ENCODE data around the gene ETV5.
"Not testable (repeated sequence)": the region's sequence is repeated elsewhere in the genome, so short reads cannot be mapped to it uniquely, and the experiment has no call there.

The ETV5 gene

DNA sequence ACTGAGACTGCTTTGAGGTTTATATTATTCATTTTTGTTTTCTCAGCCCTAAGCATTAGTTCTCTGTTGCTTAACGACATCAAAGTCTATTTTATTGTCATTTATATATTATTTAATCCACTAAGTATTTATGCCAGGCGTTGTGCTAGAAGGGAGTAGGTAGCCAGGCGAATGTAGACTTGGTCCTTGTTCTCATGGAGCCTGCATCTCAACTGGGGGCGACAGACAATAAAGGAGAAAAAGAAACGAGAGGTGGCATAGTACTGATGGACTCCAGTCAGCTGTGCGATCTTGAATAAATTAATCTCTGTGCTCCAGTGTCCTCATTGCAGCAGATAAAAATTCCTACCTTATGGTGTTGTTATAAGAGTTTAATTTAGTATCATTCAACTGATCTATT, 49.7 kb downstream of the ETV5 start:
- ATAC-seq: no peak

DNA sequence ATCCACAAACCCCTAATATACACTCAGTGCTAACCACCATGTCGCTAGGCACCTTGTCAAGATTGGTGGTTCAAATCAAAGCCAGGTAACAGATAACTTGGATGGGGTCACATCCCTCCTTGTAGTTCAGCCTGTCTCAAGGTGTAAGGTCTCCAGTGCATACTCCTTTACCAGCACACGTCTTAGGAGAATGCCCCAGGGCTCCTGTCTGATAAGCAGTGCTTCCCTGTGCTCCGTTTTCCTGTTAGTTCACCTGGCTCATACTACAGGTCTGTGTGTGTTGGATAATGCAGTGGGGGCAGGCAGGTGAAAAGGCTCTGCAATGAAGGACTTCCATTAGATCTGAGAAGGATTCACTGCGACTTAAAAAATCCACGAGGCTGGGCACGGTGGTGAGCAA, 50.7 kb downstream of the ETV5 start:
- ATAC-seq: no peak

DNA sequence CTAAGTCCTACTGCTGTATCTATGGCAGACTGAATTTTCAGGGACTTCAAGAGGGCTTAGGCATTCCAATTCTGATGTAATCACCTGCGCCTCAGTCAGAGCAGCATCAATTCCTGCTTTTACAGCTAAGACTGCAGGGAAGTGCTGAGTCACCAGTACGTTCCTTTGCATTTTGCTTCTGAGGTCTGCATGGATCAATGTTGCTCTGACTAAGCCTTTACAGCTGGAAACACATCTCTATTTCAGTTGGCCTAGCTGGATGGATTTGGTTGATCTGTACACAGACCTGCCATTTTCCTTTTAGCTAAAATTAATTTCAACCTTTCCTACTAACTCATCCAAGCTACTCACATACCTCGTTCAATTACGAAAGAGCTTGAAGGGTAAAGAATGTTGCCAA, 51.3 kb downstream of the ETV5 start:
- no peak for ATAC-seq

DNA sequence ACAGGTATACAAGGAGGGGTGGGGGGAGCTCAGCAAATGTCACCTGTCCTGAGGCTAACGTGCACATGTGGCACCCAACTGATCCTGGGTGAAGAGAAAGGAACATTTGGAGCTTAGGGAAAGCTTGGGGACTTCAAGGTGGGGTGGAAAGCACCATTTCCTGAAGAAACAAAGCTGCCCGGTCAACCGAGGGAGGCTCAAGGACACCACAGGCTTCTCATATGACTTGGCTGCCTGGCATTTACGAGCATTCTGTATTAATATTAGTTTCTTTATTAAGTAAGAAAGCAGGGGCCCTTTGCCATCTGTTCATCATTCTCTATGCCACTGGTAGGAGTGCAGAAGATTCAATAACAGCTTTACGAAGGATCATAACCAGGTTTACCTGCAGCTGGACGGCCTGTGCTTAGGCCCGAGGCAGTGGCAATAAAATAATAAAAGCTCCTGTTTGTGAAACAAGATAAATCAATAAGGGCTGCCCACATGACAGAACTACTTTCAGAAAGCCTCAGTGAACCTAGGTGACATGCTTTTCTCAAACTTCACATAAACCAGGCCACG, 54.0 kb downstream of the ETV5 start:
- ATAC-seq: no peak

DNA sequence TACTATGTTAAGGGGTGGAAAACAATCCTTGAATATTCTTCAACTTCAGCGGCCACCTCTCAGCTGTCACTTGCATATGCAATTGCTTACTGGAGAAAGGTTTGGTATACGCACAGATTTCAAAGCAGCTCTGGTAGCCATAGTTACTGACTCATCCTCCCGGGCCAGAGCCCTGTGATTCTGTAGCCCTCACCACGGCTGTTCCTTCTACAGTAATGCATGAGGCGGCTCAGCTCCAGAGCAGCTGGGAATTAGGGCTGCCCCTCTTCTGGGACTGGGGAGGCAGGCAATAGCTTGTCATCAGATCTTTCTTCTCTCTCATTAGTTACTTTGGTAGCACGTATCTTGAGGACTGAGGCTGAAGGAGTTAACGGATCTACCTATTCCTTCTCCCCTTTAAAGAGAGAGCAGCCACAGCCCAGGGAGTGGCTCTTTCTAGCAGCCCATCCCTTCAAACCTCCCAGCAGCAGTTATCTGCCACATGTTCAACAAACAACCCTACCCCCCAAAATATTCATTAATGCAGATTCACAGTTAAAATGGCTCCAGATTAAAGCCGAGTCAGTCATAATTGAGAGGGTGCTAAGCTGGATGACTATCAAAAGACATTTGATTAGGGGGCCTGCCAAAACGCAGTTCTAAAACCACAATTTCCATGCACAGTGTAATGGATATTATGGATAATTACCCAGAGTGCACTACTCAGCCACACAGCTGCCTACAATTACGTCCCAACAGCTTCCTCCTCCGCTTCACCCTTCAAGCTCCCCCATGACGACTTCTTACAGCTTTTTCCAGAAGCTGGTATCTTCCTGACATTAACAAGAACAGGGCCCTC, 54.7 kb downstream of the ETV5 start:
- ATAC-seq: no peak

DNA sequence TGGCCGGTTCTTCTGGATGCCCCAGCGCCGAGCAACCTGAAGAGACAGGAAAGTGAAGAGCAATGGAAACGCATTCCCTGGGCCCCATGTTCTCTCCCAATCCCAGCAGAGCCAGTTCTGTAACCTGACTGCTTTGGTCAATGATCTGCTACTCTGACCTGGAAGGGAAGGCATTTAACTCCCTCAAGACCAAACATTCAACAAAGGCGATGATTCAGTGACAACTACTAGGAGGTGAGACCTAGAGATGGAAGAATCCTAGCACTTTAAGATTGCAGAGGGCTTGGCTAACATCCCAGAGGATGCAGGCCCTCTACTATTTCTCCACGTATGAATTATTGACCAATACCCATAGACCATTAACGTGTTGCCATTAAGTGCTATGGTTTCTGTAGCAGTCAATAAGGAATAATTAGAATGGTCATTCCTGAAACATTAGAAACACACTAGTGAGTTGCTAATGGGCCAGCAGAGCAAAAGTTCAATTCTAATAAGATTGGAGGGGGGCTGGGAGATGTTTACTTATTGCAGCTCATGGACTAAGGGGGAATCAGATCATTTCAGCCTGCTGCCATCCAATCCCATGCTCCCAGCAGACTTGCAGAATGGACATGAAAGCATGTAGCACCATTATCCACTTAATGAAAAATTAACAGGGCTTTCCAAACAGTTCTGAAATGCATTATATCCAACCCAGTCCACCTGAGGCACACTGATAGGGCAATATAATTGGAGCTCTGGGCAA, 56.6 kb downstream of the ETV5 start:
- ATAC-seq: no peak

DNA sequence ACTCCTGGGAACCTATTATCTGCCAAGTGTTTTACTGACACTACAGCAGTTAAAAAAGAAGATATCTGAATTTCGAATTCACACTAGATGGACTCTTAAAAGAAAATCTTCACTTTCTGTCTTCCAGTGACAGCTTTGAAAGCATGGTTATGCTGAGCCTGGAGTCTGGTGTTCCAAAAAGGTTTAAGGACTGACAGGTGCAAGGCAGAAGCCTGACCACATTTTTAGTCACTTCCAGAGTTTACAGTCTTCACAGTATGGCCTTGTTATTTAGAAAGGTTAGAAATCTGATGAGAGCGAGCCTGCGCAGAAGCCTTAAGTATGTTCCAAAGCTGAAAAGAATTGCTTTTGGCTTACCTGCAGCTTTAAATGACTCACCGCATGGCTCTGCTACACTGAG, 59.9 kb downstream of the ETV5 start:
- no peak for ATAC-seq

DNA sequence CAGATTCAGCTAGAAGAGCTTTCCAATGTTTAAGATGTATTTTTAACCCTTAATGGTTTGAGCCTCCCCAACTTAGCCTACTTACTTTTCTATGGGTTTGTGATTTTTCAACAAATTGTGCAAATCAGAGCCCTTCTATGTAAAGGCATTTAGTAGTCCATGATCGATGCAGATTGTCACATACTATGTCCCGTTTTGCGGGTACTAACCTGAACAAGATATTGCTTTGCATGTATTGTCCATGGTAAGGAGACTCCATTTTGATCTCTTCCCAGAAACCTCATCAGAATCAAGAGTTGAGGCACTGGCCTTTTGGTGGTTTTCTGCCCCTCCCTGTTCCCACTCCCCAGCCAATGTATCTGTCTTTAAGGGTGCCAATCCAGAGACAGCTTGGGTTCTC, 60.8 kb downstream of the ETV5 start:
- ATAC-seq: no peak

DNA sequence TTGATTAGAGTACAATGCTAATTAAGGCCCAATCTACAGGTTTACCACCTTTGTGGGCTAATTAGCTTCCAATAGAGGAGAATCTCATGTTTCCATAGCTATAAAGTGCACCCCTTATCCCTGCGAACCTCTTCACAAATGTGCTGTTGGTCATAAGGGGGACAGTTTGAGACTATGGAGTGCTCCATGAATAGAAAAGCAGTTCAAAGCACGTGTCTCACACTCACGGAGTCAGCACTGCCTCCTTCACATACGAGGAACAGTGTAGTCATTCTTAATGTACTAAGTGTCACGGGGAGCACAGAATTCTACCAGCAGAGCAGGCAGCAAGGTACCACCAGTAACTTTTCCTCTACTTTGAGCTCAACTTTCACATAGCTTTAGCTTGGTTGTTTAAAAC, 62.1 kb downstream of the ETV5 start:
- no peak for ATAC-seq

DNA sequence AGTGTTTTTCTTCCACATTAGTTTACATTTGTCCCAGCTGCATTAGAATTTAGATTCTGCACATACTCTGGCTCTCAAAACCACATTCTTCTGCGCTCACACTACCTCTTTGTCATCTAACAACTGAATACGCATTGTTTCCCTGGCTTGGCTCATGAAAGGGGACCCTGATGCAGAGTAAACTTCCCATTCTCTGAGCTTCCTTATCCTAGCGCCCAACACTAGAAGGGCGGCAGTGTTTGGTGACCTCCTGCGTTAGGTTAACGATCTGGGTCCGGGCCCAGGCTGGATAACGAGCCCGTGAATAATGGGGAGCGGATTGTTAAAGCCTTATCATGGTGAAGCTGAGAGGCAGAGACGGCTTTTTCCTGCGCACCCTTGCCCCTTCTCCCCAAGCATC, 63.9 kb downstream of the ETV5 start:
- ATAC-seq: no peak

DNA sequence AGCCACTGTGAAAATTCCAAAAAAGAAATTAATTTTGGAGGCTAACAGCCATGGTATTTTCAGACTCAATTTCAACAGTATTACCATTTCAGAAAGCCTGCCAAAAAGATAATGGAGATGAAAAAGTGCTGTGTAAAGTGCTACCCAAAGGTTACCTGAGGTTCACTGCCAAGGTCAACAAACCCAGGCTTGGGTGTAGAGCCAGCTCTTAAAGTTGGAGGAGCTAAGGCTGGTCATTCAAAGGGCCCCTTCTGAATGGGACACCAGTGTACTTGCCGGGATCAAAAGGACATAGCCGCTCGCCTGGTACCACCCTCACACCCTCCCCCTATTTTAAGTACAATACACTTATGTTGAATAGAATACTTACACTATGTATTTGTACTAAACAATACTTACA, 64.5 kb downstream of the ETV5 start:
- no peak for ATAC-seq

DNA sequence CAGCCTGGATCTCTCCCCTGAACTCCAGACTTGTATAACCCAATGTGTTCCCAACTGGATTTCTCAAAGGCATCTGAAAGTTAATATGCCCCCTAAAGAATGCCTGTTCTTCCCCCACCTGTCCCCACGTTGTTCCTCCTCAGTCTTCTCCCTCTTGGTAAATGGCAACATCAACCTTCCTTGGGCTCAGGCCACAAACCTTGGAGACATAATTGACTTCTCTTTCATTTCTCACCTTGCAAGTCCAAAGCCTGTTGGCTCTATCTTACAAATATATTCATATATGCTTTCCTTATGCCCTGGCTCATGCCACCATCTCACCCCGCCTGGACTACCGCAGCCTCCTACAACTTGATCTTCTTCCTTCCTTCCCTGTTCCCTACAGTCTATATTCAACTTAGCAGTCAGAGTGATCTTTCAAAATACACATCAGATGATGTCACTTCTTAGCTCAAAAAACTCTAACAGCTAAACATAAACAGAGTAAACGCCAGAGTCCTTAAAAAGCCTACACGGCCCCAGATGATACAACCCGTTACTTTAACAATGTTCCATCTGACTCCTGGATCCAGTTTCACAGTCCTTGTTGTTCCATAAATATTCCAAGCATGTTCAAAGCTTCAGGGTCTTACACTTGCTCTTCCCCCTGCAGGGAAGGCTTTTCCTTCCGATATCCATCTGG, 66.2 kb downstream of the ETV5 start:
- no peak for ATAC-seq

DNA sequence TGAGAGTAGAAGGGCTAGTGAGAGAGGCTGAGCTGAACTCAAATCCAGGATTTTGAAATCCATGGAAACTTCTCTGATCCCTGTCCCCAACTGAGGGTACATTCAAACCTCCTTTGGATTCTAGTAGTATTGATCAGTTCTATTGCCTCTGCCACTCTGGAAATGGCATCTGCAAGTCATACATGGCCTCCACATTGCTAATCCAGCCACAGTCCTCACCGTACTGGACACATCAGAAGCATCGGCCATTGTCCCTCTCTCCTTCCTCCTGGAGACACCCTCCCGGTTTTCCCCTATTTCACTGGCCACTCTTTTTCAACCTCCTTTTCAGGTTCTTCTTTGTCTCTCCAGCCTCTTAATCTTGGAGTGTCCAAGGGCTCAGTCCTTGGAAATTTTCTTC, 66.9 kb downstream of the ETV5 start:
- no peak for ATAC-seq

DNA sequence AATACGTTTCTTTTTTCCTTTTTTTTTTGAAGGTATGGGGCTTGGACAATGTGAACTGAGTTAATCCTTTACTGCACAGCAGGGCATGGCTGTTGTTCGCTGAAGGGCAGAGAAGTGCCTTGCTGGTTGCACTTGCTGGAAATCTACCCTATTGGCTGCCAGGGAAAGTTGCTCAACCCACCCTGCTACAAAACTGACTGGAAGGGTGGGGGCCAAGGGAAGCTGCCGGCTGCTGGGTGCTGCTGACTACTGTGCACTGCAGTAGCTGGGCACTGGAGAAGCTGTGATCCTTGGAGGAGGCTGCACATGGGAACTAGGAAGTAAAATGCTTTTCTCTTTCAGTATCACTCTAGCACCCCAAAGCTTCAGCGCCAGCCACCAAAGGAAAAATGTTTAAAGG, 70.5 kb downstream of the ETV5 start:
- ATAC-seq: no peak

DNA sequence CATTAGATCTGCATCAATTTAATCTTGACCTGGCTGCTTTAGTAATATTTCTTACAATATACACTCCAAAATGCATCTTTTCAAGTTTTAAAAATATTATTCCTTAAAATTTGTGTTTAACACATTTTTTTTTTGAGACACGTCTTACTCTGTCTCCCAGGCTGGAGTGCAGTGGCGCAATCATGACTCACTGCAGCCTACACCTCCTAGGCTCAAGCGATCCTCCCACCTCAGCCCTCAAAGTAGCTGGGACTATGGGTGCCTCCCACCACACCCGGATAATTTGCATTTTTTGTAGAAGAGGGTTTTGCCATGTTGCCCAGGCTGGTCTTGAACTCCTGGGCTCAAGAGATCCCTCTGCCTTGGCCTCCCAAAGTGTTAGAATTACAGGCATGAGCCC, 73.6 kb downstream of the ETV5 start:
- no peak for ATAC-seq

DNA sequence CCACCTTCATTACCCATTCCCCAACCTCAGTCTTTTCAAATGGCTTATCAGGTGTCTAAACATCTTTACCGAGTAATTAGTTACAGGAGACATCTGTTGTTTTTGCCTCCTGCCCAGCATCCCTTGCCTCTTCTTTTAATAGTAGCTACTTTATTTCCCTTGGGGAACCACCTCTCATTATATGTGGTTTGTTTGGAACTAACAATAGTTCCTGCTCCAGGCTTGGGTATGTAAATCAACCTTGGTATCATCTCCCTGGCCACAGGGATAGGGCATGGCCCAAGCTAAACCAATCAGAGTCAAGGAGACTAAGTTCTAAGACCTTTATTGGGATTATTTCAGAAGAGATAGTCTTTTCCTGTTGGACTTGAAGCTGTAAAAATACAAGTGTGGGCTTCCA, 76.6 kb downstream of the ETV5 start:
- no peak for ATAC-seq

DNA sequence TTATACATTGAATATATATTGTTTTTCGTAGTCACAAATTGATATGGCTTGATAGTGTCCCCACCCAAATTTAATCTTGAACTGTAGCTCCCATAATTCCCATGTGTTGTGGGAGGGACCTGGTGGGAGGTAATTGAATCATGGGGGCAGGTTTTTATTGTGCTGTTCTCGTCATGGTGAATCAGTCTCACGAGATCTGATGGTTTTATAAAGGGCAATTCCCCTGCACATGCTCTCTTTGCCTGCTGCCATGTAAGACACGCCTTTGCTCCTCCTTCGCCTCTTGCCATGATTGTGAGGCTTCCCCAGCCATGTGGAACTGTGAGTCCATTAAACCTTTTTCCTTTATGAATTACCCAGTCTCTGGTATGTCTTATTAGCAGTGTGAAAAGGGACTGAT, 82.9 kb downstream of the ETV5 start:
- not testable (repeated sequence) for ATAC-seq

DNA sequence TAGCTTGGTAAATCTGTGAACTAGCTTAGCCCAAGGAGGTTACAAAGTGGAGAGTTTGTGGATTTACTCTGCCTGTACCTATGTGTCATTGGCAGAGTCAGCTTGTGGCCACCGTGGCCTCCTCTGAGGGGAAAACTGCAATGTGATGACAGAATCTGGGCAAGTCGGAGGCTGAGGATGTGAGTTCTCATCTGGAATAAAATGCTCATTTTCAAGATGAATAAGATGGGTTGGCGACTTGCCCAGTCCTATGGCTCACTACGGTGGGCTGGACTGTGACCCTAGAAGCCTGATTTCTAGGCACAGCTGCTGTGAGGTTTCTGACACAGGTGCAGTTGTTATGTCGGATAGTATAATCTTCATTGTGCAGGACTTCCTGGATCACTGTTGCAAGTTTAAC, 83.7 kb downstream of the ETV5 start:
- ATAC-seq: peak; percentile 63 to 71

DNA sequence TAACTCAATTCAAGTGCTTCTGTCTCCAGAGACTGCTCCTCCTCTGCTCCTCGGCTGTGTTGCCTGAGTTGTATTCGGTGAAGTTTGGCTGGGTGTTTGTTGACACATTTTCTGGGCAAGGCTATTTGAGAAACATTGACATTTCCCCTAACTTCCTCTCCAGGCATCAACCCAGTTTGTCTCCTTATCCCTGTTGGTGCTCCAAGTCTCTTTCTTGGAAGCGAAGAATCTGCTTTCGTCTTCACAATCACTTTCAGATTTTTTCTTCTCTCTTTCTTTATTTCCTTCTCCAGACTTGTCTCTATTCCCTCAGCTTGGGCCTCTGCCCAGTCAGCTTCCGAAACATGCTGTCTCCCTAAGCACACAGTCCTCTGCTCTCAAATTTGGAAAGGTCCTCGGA, 84.7 kb downstream of the ETV5 start:
- no peak for ATAC-seq

DNA sequence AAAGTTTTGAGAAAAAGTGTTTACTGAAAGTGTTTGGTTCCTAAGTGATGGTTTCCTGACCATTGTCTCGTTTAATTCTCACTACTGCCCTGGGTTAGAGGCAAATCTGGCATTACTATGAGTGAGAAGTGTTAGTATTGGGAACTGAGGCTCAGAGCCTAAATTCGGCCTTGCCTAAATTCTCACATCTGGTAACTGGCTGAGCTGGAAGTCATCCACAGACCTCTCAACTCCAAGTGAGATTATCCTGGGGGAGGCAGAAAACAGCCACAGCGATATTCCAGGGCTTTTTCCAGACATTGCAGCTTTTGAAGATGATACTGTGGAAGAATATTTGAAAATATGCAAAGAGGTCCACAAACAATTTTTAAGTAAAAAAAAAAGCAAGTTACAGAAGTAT, 86.0 kb downstream of the ETV5 start:
- no peak for ATAC-seq

DNA sequence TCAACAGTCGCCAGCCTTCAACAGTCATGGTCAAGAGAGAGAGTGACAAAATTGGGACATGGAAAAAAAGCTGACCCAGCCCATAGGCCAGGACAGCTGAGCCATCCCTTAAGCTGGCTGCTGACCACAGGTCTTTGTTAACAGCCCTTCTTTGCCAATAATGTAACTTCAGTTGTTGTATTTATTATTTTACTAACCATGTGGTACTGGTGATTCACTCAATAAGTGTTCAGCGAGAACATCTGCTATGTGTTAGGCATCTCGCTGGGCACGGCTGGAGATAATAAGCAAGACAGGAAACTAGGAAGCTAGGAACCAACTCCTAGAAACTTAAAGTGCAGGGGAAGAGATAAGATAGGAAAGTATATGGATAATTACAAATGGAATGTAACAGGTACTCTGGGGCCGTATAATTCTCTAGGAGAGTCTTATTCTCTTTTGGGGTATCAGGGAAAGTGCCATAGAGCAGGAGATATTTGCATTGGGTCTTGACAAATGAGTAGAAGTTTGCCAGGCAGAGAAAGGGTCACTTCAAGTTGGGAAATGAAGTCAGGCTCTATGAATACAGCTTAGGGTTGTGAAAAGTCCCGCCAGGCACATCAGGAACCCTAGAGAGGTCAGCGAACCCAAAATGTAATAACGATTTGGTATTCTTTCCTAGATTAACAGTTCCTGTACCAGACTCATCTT, 87.1 kb downstream of the ETV5 start:
- no peak for ATAC-seq

DNA sequence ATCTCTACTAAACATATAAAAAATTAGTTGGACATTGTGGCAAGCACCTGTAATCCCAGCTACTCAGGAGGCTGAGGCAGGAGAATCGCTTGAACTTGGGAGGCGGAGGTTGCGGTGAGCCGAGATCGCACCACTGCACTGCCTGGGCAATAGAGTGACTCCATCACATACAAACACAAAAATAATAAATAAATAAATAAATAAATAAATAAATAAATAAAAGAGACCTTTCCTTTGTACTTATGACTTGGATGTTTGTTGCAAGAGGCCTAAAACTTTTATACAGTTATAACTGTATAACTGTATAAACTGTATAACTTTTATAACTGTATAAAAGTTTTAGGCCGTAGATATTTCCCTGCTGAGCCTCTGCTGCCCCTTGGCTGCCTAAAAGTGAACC, 87.6 kb downstream of the ETV5 start:
- not testable (repeated sequence) for ATAC-seq

DNA sequence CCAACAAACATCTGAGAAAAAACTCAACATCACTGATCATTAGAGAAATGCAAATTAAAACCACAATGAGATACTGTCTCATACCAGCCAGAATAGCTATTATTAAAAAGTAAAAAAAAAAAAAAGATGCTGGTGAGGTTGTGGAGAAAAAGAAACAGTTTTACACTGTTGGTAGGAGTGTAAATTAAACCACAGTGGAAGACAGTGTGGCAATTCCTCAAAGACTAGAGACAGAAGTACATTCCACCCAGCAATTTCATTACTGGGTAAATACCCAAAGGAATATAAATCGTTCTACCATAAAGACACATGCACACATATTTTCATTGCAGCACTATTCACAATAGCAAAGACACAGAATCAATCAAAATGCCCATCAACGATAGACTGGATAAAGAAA, 89.6 kb downstream of the ETV5 start:
- not testable (repeated sequence) for ATAC-seq

Data from activated CD4-positive, CD25-positive, alpha-beta regulatory T cell treated with anti-CD3 and anti-CD28 coated beads, Interleukin-2, amount 50 U/mL, for 24 hours (primary cell).